AG10803 (cell line): ENCODE data around the gene TRIM24.

Experiments
- DNase-seq: peaks from one replicate; pipeline ENCODE4 v3.0.0; 2010; ENCODE audit warnings: low read depth
- H3K4me3 ChIP-seq: 2 replicates; pipeline ENCODE4 v1.5.1; 2011; ENCODE audit warnings: mild to moderate bottlenecking, low read length, control low read depth
- TF ChIP-seq, protein P1 (sequence below): conservative IDR thresholded peaks from 2 replicates; pipeline ENCODE4 v1.5.1; 2011; ENCODE audit warnings: mild to moderate bottlenecking, low read length, control low read depth, inconsistent platforms

TRIM24 gene

DNA sequence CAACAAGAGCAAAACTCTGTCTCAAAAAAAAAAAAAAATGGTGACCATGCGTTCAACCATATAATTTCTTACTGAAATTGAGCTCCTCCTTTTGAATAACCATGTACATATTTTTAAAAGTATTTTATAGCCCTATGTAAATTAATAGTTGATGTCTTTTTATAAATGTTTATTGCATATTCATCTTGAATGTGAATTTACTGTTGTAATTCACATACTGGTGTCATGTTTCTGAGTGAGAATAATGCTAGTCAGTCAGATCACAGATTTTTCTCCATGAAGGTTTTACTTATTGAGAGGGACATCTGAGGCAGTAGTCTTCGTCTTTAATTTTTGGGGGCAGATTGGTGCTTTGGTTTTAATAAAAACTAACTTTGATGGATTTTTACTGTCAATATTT is 128.9 kb downstream of the TRIM24 start:
- TF ChIP-seq, protein P1, sequence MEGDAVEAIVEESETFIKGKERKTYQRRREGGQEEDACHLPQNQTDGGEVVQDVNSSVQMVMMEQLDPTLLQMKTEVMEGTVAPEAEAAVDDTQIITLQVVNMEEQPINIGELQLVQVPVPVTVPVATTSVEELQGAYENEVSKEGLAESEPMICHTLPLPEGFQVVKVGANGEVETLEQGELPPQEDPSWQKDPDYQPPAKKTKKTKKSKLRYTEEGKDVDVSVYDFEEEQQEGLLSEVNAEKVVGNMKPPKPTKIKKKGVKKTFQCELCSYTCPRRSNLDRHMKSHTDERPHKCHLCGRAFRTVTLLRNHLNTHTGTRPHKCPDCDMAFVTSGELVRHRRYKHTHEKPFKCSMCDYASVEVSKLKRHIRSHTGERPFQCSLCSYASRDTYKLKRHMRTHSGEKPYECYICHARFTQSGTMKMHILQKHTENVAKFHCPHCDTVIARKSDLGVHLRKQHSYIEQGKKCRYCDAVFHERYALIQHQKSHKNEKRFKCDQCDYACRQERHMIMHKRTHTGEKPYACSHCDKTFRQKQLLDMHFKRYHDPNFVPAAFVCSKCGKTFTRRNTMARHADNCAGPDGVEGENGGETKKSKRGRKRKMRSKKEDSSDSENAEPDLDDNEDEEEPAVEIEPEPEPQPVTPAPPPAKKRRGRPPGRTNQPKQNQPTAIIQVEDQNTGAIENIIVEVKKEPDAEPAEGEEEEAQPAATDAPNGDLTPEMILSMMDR, result no peak
- H3K4me3 ChIP-seq, result no peak overlapping the region
- DNase-seq, result no peak

DNA sequence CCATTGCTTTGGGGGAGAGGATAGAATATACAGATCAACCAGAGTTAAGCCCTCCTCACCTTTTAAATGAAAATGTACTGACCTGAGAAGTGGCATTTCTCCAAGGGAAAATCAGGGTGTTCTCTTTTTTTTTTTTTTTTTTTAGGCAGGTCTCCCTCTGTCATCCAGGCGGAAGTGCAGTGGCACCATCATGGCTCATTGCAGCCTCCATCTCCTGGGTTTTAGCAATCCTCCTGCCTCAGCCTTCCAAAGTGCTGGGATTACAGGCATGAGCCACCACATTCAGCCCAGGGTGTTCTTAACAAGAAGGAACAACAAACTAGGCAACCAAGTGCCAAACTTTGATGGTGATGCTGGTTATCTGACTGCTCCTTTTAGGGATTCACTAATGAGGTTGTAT is 130.1 kb downstream of the TRIM24 start:
- no peak overlapping the region for H3K4me3 ChIP-seq
- TF ChIP-seq, protein P1, result no peak
- no peak for DNase-seq

DNA sequence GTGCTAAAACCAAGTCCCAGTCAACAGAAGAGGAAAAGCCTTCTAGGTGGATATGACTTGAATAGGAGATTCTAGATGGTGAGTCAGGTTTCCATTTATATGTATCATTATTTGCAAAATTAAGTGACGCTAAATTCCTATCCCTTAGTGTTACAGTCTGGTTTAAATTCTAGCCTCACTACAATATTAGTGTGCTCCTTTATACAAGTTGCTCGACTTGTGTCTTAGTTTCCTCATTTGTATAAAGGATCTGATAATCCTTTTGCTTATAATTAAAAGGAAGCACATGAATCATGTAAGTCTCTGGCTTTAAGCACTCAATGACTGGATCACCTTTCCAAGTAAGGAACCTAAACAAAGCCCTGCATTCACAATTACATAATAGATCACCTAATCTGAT is 135.4 kb downstream of the TRIM24 start:
- DNase-seq, result no peak
- no peak overlapping the region for H3K4me3 ChIP-seq
- TF ChIP-seq, protein P1, result no peak

DNA sequence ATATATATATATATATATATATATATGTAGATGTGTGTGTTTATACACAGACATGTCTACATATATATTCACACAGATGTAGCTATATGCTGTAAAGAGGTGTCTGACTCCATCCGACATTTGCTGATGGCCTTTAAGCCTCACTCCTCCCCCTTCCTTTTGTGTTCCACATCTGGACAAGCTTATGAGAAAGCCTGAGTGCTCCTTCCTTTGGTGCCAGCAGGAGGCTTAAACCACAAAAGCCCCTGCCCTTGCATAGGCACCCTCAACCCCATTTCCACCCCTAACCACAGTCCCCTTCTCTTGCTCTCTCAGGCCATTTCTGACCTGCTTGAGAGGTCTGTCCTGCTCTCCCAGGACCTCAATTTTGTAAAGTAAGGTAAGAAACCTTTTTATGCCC is 142.4 kb downstream of the TRIM24 start:
- DNase-seq, result no peak
- H3K4me3 ChIP-seq, result no peak overlapping the region
- TF ChIP-seq, protein P1, result no peak

DNA sequence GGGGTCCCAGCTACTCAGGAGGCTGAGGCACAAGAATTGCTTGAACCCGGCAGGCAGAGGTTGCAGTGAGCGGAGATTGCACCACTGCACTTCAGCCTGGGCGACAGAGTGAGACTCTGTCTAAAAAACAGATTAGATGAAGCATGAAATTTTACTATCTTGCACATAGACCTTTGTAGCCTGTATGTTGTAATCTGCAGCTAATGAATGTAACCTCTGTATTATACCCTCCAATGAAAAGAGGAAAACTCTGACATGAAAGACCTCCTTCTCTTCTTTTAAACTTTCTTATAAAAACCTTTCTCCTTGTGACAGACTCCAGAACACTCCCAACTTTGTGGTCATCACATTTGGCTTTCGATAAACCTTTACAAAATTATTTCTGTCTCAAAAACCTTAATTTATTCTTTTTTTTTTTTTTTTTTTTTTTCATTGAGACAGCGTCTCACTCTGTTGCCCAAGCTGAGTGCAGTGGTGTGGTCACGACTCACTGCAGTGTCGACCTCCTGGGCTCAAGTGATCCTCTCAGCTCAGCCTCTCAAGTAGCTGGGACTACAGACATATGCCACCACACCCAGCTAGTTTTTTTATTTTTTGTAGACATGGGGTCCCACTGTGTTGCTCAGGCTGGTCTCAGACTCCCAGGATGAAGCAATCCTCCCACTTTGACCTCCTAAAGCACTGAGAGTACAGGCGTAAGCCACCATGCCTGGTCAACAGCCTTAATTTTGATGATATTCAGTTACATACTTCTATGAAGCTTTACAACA is 143.7 kb downstream of the TRIM24 start:
- TF ChIP-seq, protein P1, result no peak
- no peak overlapping the region for H3K4me3 ChIP-seq
- DNase-seq, result no peak

DNA sequence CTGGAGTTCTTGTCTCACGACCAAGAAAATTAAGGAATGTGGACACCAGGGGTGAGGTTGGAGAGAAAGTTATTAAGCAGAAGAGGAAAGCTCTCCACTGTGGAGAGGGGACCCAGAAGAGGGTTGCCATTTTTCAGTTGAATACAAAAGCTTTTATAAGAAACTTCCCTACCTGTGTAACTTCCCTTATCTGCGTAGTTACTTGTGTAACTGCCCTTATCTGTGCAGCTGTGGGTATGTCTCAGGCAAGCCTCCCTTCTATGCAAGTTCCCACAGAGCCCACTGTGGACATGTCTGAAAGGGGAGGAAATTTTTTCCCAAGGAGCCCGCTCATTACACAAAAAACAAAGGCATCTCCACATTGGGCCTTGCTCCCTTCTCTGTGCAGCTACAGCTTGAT is 146.2 kb downstream of the TRIM24 start:
- DNase-seq, result no peak
- no peak overlapping the region for H3K4me3 ChIP-seq
- TF ChIP-seq, protein P1, result no peak
